PC-3 (cell line): ENCODE measurements around the gene LTB4R.

Experiments used
- EZH2 ChIP-seq: fragments of 300-600 bp; sonication (generic); IDR thresholded peaks from one replicate; pipeline ENCODE4 v1.6.1; 2017; ENCODE audit warnings: antibody characterized with exemption, mild to moderate bottlenecking, low read length; ENCODE audit not compliant: unreplicated experiment
- EZH2phosphoT487 ChIP-seq: fragments of 300-600 bp; sonication (generic); IDR thresholded peaks from 2 replicates; pipeline ENCODE4 v1.6.1; 2018; ENCODE audit warnings: mild to moderate bottlenecking, antibody characterized with exemption, low read length, borderline replicate concordance
- TF ChIP-seq, protein P1 (sequence below): fragments of 300-600 bp; sonication (generic); conservative IDR thresholded peaks from 2 replicates; pipeline ENCODE4 v1.5.1; 2017; ENCODE audit warnings: antibody characterized with exemption, low read depth, mild to moderate bottlenecking, low read length

- TF ChIP-seq, protein P1, sequence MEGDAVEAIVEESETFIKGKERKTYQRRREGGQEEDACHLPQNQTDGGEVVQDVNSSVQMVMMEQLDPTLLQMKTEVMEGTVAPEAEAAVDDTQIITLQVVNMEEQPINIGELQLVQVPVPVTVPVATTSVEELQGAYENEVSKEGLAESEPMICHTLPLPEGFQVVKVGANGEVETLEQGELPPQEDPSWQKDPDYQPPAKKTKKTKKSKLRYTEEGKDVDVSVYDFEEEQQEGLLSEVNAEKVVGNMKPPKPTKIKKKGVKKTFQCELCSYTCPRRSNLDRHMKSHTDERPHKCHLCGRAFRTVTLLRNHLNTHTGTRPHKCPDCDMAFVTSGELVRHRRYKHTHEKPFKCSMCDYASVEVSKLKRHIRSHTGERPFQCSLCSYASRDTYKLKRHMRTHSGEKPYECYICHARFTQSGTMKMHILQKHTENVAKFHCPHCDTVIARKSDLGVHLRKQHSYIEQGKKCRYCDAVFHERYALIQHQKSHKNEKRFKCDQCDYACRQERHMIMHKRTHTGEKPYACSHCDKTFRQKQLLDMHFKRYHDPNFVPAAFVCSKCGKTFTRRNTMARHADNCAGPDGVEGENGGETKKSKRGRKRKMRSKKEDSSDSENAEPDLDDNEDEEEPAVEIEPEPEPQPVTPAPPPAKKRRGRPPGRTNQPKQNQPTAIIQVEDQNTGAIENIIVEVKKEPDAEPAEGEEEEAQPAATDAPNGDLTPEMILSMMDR: no peak
- TF ChIP-seq EZH2: no peak
- no peak for TF ChIP-seq EZH2phosphoT487
These were observed 19.0 kb upstream of the LTB4R start for GRCh38 chr14:24292118-24292807.
